ENCODE measurements around the gene BLZF1. TPM values are rescaled to one million over a fixed set of nuclear protein-coding genes. Genes with fewer than 3 reads are reported as not detected.

Gene BLZF1
- total RNA-seq, 1 experiment from 2014 or later: 14.3 TPM

DNA sequence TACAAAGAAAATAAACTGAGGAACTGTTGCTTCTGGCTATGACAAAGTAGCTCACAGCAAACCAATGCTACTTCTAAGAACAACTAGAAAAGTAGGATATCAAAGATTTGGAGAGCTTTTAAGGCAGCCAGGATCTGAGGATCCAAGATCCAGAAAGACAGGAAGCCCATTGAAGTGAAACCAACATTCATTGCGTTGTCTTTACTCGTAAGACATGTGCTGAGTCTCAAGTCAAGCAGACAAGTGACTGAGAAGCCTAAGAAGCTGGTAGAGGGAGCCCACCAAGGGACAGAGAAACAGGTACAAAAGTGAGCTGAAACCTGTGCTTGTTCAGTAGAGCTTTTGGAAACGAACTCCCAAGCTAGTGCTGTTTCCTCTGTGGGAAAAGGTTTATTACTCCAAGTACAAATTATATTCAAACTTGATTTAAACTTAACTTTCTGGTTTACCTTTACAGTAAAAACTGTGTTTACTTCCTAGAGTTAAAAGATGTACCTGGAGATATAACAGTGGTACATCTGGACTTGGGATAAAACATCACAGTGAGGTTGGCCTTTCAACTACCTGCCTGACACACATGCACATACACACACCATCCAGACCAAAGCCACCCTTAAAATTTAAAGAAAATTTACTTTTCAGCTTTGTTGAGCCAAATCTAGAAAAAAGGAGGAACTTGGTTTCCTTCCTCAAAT is 41.6 kb upstream of the BLZF1 start:
- H3K4ac ChIP-seq (ENCODE audit: low read depth, low read length): no peak overlapping the region
- no peaks in the 10 kb centered on the region for H3K9me3 ChIP-seq (ENCODE audit: control insufficient read depth, low read depth, low read length)
- H3K4me1 ChIP-seq (ENCODE audit: insufficient read depth, low read length): no peaks in the 10 kb centered on the region; the same call in 1 of the 2 replicates
- H4K5ac ChIP-seq (ENCODE audit: insufficient read length, low read depth, low read length): no peak overlapping the region
- Mint-ChIP-seq H3K4me1 (peaks cover 17 to 22% of the 10 kb centered on the region in 2 experiments), H3K27me3 (ENCODE audit: low read depth) (no peaks in the 10 kb centered on the region), H3K27ac (no peak overlapping the region), H3K9me3 (peaks cover 3 to 7% of the 10 kb centered on the region in 2 experiments; a peak in 2 of 5 replicates), H3K4me3 (no peak overlapping the region), H3K36me3 (ENCODE audit: insufficient read depth in 1 of 3, low read depth in 3 of 3) (peaks cover 0 to 5% (median 2%) of the 10 kb centered on the region in 3 experiments; a peak in 2 of 7 replicates)
- H2BK15ac ChIP-seq (ENCODE audit: low read depth, low read length): no peak overlapping the region
- no CpG with 5 or more reads among the region's 3 CpGs for WGBS (ENCODE audit: extremely low coverage, insufficient read length, low lambda C conversion rate)
- H3K23ac ChIP-seq (ENCODE audit: insufficient read length, low read depth, low read length): no peak overlapping the region
- no peak overlapping the region for H2BK120ac ChIP-seq (ENCODE audit: low read depth, low read length, poor library complexity, severe bottlenecking)
- no peak overlapping the region for H4K8ac ChIP-seq (replicated peaks; ENCODE audit: insufficient read length, low read depth, low read length)
- H4K20me1 ChIP-seq (ENCODE audit: control insufficient read depth, insufficient read depth, insufficient read length): no peaks in the 10 kb centered on the region
- H3K79me2 ChIP-seq (ENCODE audit: insufficient read depth, low read length): no peaks in the 10 kb centered on the region
- H3K79me1 ChIP-seq (ENCODE audit: insufficient read depth, low read depth, low read length, poor library complexity, severe bottlenecking): no peaks in the 10 kb centered on the region
- H2AK5ac ChIP-seq (ENCODE audit: insufficient read length, low read length): no peak overlapping the region
- TF ChIP-seq, protein P1, sequence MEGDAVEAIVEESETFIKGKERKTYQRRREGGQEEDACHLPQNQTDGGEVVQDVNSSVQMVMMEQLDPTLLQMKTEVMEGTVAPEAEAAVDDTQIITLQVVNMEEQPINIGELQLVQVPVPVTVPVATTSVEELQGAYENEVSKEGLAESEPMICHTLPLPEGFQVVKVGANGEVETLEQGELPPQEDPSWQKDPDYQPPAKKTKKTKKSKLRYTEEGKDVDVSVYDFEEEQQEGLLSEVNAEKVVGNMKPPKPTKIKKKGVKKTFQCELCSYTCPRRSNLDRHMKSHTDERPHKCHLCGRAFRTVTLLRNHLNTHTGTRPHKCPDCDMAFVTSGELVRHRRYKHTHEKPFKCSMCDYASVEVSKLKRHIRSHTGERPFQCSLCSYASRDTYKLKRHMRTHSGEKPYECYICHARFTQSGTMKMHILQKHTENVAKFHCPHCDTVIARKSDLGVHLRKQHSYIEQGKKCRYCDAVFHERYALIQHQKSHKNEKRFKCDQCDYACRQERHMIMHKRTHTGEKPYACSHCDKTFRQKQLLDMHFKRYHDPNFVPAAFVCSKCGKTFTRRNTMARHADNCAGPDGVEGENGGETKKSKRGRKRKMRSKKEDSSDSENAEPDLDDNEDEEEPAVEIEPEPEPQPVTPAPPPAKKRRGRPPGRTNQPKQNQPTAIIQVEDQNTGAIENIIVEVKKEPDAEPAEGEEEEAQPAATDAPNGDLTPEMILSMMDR (conservative IDR thresholded peaks at IDR 0.05): no peak
- no peak overlapping the region for H2BK20ac ChIP-seq (ENCODE audit: low read depth, low read length, poor library complexity, severe bottlenecking)
- H2BK12ac ChIP-seq (ENCODE audit: insufficient read length, low read depth, low read length): no peak overlapping the region
- no peak overlapping the region for H2AFZ ChIP-seq (ENCODE audit: low read length)
- H3K23me2 ChIP-seq (ENCODE audit: insufficient read length, low read depth, low read length, poor library complexity, severe bottlenecking): no peaks in the 10 kb centered on the region
- no peak overlapping the region for H3K27ac ChIP-seq (ENCODE audit: insufficient read length, low read depth, low read length)
- no peak overlapping the region for H2BK5ac ChIP-seq (ENCODE audit: insufficient read length, low read length)
- H3K14ac ChIP-seq (ENCODE audit: insufficient read depth, low read length): no peak overlapping the region
- no peak overlapping the region for H4K91ac ChIP-seq (ENCODE audit: insufficient read length, low read depth, low read length)
- no peak overlapping the region for H3K4me2 ChIP-seq (ENCODE audit: insufficient read depth, insufficient read length, low read length)
- H3K56ac ChIP-seq (ENCODE audit: insufficient read length, low read depth, low read length): no peak overlapping the region
- no peak overlapping the region for H3K18ac ChIP-seq (ENCODE audit: insufficient read length, low read depth, low read length)
- no peak overlapping the region for H3T11ph ChIP-seq (ENCODE audit: low read length)
- H3K9ac ChIP-seq (ENCODE audit: extremely low read depth, insufficient read length, low read length): no peak overlapping the region
- DNase-seq: no peak
- H3K27me3 ChIP-seq (ENCODE audit: insufficient read depth, low read length): no peaks in the 10 kb centered on the region
